ENCODE data around the gene PRRT2. TPM values are rescaled to one million over a fixed set of nuclear protein-coding genes. Genes with fewer than 3 reads are reported as not detected.

The PRRT2 gene
- total and polyA plus RNA-seq, 10 of the 15 experiments (the other 5 are each of a cell fraction or from before 2014, with no cell fraction given), result 0.08 to 0.49 (median 0.12) TPM; not detected in 4

GRCh38 chr16:29818082-29818481 is 6.1 kb downstream of the PRRT2 start:
- SMC1A ChIA-PET (ENCODE audit: uncharacterized antibody, unreplicated experiment), result interaction anchor here (0.7 to 7.8 kb wide), 9 partner anchors 10 to 138 kb away, joined by 3 to 48 read pairs (median 3); no protein-coding TSS in a partner anchor
- WGBS (ENCODE audit: insufficient coverage, insufficient replicate concordance, low lambda C conversion rate, missing lambda C conversion rate), result 100% methylated on average over 4 of the region's 4 CpGs
- CTCF ChIA-PET, result interaction anchor here (0.5 to 8.3 kb wide), 8 partner anchors 10 to 156 kb away, joined by 3 to 99 read pairs (median 5); partner anchors contain the start of genes KIF22 and TAOK2
- FAIRE-seq (no peak), DNase-seq (ENCODE audit: low read depth, low spot score) (no peak), ATAC-seq (no peak)
- Histone ChIP-seq H4K20me1 (ENCODE audit: control insufficient read depth, insufficient read depth) (no peaks in the 10 kb centered on the region), H3K27me3 (replicated peaks in 1 of 2; ENCODE audit: control insufficient read depth in 2 of 2, insufficient read depth in 2 of 2, low read length in 1 of 2) (no peaks in the 10 kb centered on the region), H3K4me3 (0 out of 2 replicates have a peak overlapping the region, but pooled peaks have one; percentile 99), H3K9me3 (replicated peaks; ENCODE audit: control insufficient read depth, insufficient read depth, low read length) (no peaks in the 10 kb centered on the region), H3K4me1 (ENCODE audit: control insufficient read depth, insufficient read depth, low read length) (peaks cover 17% of the 10 kb centered on the region), H3K4me2 (ENCODE audit: control insufficient read depth, insufficient read depth) (peak overlapping the region; percentile 89; the same call in 1 of the 2 replicates), H3K27ac (ENCODE audit: control insufficient read depth, insufficient read depth) (no peak overlapping the region), H3K9ac (ENCODE audit: control insufficient read depth, insufficient read depth, low read length) (no peak overlapping the region), H3K79me2 (ENCODE audit: control insufficient read depth, insufficient read depth, low read length) (peaks cover 46% of the 10 kb centered on the region), H2AFZ (ENCODE audit: control insufficient read depth, low read depth, low read length) (no peak overlapping the region), H3K36me3 (ENCODE audit: control insufficient read depth in 2 of 2, insufficient read depth in 2 of 2, low read length in 1 of 2) (peaks cover 0 to 2% of the 10 kb centered on the region in 2 experiments; a peak in 1 of 4 replicates)
- BruUV-seq (replicated peaks), result no TSS peak
- in situ Hi-C loops (cut with MboI), result loop anchor here (5.0 kb wide), 1 partner anchor 216 kb away; no protein-coding TSS in a partner anchor
- intact Hi-C loops (cut with micrococcal nuclease; ENCODE audit: unreplicated experiment), result loop anchor here (5.0 kb wide), 1 partner anchor 204 kb away; the partner anchor contains the start of gene C16orf92
- RAD21 ChIA-PET (ENCODE audit: unreplicated experiment), result interaction anchor here (1.0 to 7.9 kb wide), 2 partner anchors 11 to 30 kb away, joined by 6 to 51 read pairs; no protein-coding TSS in a partner anchor
- POLR2A ChIA-PET, result interaction anchor here (0.5 to 5.5 kb wide), 8 partner anchors 8 to 220 kb away, joined by 3 to 40 read pairs (median 3); partner anchors contain the start of gene MAZ
- TF ChIP-seq ZNF24 (IDR thresholded peaks at IDR 0.05) (no peak), RB1 (IDR thresholded peaks at IDR 0.05; ENCODE audit: borderline replicate concordance) (no peak), HSF1 (IDR thresholded peaks at IDR 0.05; ENCODE audit: low read depth, low read length) (no peak), E2F8 (IDR thresholded peaks at IDR 0.05; ENCODE audit: low read depth, partially characterized antibody) (no peak), MXI1 (IDR thresholded peaks at IDR 0.05; ENCODE audit: low read depth, low read length) (no peak), SMC3 (IDR thresholded peaks at IDR 0.05; ENCODE audit: borderline replicate concordance, low read length) (no peak), SREBF2 (IDR thresholded peaks at IDR 0.05; ENCODE audit: low read length) (no peak), RELA (IDR thresholded peaks at IDR 0.05; ENCODE audit: borderline replicate concordance, partially characterized antibody) (no peak), GABPA (IDR thresholded peaks at IDR 0.05; ENCODE audit: low read depth) (no peak), SKIL (IDR thresholded peaks at IDR 0.05; ENCODE audit: low read depth, poor library complexity, severe bottlenecking) (no peak), BRCA1 (IDR thresholded peaks at IDR 0.05; ENCODE audit: low read depth, low read length) (no peak), KLF5 (IDR thresholded peaks at IDR 0.05; ENCODE audit: partially characterized antibody) (no peak), MEF2B (IDR thresholded peaks at IDR 0.05; ENCODE audit: partially characterized antibody, poor library complexity, severe bottlenecking) (no peak)

All from GM12878 (cell line).